PFSK-1 (cell line): ENCODE measurements around the gene ETV1.

Experiments used
- FOXP2 ChIP-seq: optimal IDR thresholded peaks from 2 replicates; pipeline ENCODE3; 2011; ENCODE audit warnings: borderline replicate concordance, control low read depth, inconsistent platforms; ENCODE audit not compliant: insufficient read depth; ENCODE audit errors: extremely low read length, extremely low read depth
- POLR2AphosphoS5 ChIP-seq: IDR thresholded peaks from 2 replicates; pipeline ENCODE4 v1.6.1; 2012; ENCODE audit warnings: low read depth, mild to moderate bottlenecking, control low read depth, low read length, moderate library complexity
- REST ChIP-seq, 2 experiments: IDR thresholded peaks; 2 replicates each; pipeline versions ENCODE4 v1.6.1 to v1.8.0; 2011 to 2012; ENCODE audit warnings: low read depth in 2 of 2, low read length in 2 of 2, control low read depth in 1 of 2, inconsistent platforms in 1 of 2, mild to moderate bottlenecking in 1 of 2, moderate library complexity in 1 of 2; ENCODE audit not compliant: insufficient read depth in 1 of 2
- SIN3A ChIP-seq: IDR thresholded peaks from 2 replicates; pipeline ENCODE4 v1.6.1; 2012; ENCODE audit warnings: mild to moderate bottlenecking, low read length, moderate library complexity, borderline replicate concordance; ENCODE audit not compliant: insufficient read depth
- TAF1 ChIP-seq: IDR thresholded peaks from 2 replicates; pipeline ENCODE4 v1.6.1; 2012; ENCODE audit warnings: low read length, control low read depth, borderline replicate concordance; ENCODE audit not compliant: insufficient read depth

The ETV1 gene

GRCh38 chr7:13894377-13894776 lies 95.1 kb downstream of the ETV1 start:
- no peak for TF ChIP-seq REST (IDR thresholded peaks at IDR 0.05; ENCODE audit: insufficient read depth in 1 of 2, low read depth in 2 of 2, low read length in 2 of 2)
- TF ChIP-seq POLR2AphosphoS5, result no peak
- TF ChIP-seq FOXP2, result no peak
- no peak for TF ChIP-seq TAF1
- TF ChIP-seq SIN3A, result no peak

GRCh38 chr7:13890793-13891192 lies 98.7 kb downstream of the ETV1 start:
- TF ChIP-seq TAF1, result no peak
- no peak for TF ChIP-seq REST (IDR thresholded peaks at IDR 0.05; ENCODE audit: insufficient read depth in 1 of 2, low read depth in 2 of 2, low read length in 2 of 2)
- no peak for TF ChIP-seq SIN3A
- no peak for TF ChIP-seq FOXP2
- no peak for TF ChIP-seq POLR2AphosphoS5

- TF ChIP-seq TAF1, result no peak
- no peak for TF ChIP-seq SIN3A
- no peak for TF ChIP-seq FOXP2
- no peak for TF ChIP-seq POLR2AphosphoS5
- no peak for TF ChIP-seq REST (IDR thresholded peaks at IDR 0.05; ENCODE audit: insufficient read depth in 1 of 2, low read depth in 2 of 2, low read length in 2 of 2)
These were observed 103.1 kb downstream of the ETV1 start for GRCh38 chr7:13886356-13886755.

- TF ChIP-seq TAF1 (no peak), SIN3A (no peak), REST (IDR thresholded peaks at IDR 0.05; ENCODE audit: insufficient read depth in 1 of 2, low read depth in 2 of 2, low read length in 2 of 2) (no peak), POLR2AphosphoS5 (no peak), FOXP2 (no peak)
These were observed 107.4 kb downstream of the ETV1 start for GRCh38 chr7:13882051-13882450.

GRCh38 chr7:13880789-13881188 lies 108.7 kb downstream of the ETV1 start:
- TF ChIP-seq TAF1 (no peak), SIN3A (no peak), FOXP2 (no peak), REST (IDR thresholded peaks at IDR 0.05; ENCODE audit: insufficient read depth in 1 of 2, low read depth in 2 of 2, low read length in 2 of 2) (no peak), POLR2AphosphoS5 (no peak)
